OCI-LY7 (cell line): ENCODE data around the gene CMTM1.

Experiments used
- EZH2phosphoT487 ChIP-seq: fragments of 200-600 bp; sonication (generic); IDR thresholded peaks from 2 replicates; pipeline ENCODE4 v1.6.1; 2018; ENCODE audit warnings: low read depth, borderline replicate concordance, mild to moderate bottlenecking, mixed run types, antibody characterized with exemption, low read length, moderate library complexity, mixed read lengths
- TF ChIP-seq, protein P1 (sequence below): fragments of 200-600 bp; sonication (generic); conservative IDR thresholded peaks from 2 replicates; pipeline ENCODE4 v1.5.1; 2014; ENCODE audit warnings: mild to moderate bottlenecking, antibody characterized with exemption, low read length, moderate library complexity, mixed read lengths

DNA sequence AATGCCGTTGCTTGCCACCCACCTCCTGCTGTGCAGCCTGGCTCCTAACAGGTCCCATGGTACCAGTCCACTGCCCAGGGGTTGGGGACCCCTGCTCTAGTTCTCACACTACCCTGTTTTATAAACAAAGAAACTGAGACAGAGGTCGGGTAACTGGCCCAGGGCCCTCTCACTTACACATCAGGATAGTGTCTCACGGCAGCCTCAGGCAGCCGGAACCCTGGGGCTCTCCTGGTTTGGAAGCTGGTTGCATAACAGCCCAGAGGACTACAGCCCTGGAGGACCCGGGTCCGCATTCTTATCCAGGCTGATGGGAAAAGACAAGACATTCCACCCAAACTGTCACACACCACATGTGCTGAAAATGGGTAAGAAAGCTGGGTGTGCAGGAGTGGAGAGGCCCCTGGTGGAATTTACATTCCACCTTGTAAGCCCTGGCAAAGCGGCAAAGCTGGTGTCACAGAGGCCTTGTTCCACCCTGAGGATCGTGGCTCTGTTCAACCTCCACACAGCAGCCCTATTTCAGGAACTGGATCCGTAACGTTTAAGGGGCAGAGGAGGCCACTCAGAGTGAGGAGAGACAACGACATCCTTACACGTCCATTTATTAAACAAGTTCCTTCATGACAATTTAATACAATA lies 48.0 kb downstream of the CMTM1 start:
- TF ChIP-seq, protein P1, sequence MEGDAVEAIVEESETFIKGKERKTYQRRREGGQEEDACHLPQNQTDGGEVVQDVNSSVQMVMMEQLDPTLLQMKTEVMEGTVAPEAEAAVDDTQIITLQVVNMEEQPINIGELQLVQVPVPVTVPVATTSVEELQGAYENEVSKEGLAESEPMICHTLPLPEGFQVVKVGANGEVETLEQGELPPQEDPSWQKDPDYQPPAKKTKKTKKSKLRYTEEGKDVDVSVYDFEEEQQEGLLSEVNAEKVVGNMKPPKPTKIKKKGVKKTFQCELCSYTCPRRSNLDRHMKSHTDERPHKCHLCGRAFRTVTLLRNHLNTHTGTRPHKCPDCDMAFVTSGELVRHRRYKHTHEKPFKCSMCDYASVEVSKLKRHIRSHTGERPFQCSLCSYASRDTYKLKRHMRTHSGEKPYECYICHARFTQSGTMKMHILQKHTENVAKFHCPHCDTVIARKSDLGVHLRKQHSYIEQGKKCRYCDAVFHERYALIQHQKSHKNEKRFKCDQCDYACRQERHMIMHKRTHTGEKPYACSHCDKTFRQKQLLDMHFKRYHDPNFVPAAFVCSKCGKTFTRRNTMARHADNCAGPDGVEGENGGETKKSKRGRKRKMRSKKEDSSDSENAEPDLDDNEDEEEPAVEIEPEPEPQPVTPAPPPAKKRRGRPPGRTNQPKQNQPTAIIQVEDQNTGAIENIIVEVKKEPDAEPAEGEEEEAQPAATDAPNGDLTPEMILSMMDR = no peak
- TF ChIP-seq EZH2phosphoT487 = no peak
